Amniotic stem cell (primary cell): ENCODE data around the gene SLIT3.
"Not testable (repeated sequence)": the region's sequence is repeated elsewhere in the genome, so short reads cannot be mapped to it uniquely, and the experiment has no call there.

Experiments
- DNase-seq: peaks from one replicate; lab custom pipeline; 2025; lab: John Stamatoyannopoulos, UW

SLIT3 gene

DNA sequence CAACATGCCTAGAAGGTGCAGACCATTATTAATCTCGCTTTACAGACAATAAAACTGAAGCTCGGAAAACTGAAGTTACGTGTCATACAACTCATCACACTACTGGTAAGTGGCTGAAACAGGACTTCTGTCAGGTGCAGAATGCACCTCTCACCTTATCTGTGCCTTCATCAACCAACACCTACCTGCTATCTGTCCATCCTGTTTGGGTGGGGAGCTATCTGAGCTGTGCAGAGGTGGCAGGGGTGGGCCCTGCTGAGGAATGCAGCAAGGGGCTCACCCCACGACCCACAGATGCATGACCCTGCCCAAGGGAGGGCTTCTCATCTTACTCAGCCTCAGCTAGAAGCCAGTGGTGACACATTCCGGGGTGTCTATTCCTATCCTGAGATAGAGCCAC is 81.6 kb downstream of the SLIT3 start:
- no peak for DNase-seq

DNA sequence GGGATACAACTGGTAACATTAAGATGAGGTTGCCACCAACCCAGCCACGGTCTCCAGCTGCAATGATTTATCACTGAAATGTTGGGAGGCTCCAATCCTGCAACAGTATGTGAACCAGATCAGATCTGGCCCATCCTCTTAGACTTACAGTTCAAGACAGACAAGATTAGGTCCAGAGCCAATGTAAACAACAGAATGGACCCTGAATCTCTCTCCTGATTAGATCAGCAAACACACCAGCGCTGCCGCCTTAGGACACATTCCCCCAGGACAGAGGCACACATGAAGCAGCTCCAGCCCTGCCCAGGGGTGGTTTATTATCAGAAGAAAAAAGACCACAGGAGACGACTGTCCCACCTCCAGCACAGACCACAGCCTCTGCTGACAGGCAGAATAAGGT is 82.1 kb downstream of the SLIT3 start:
- no peak for DNase-seq

DNA sequence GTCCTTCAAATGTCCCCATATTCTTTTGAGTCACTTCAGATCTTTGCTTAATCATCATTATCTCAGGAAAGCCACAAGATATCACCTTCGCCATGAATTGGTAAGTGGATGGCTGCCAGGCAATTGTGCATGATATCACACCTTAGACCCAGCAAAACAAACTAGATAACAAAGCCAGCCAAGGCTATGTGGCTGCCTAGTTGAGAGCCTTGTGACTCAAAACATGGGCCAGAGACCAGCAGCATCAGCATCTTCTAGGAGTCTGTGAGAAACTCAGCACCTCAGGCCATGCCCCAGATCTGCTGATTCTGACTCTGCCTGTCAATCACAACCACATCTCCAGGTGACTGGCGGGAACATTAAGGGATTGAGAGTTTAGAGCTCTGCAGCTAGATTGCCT is 82.8 kb downstream of the SLIT3 start:
- no peak for DNase-seq

DNA sequence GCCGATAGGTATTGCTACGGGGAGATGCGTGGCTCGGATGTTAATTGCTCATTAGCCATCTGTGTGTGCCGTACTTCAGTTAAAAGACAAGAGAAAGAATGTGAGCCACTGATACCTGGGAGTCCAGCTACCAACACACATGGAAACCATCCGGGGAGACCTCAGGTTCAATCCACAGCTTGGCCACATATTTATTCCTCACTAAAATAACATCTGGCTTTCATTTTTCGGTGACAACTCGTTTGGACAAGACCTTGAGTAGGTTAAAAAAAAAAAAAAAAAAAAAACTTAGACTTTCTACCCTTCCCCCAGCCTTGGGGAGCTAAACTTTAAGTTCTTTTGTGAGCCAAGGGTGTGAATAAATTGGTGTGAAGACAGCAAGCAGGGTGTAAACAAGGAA is 84.1 kb downstream of the SLIT3 start:
- no peak for DNase-seq

DNA sequence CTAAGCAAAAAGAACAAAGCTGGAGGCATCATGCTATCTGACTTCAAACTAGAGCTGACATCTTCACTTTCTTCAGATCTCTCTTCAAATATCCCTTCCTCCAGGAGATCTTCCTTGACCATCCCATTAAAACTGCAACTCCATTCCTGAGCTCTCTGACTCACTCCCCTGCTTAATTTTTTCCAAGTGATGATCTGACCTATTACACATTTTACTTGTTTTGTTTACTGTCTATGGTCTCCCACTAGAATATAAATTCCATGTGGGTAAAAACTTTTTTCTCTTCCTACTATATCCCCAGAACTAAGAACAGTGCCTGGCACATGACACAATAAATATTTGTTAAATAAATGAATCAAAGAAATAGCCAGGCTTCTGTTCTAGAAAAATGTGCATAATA is 87.5 kb downstream of the SLIT3 start:
- no peak for DNase-seq

DNA sequence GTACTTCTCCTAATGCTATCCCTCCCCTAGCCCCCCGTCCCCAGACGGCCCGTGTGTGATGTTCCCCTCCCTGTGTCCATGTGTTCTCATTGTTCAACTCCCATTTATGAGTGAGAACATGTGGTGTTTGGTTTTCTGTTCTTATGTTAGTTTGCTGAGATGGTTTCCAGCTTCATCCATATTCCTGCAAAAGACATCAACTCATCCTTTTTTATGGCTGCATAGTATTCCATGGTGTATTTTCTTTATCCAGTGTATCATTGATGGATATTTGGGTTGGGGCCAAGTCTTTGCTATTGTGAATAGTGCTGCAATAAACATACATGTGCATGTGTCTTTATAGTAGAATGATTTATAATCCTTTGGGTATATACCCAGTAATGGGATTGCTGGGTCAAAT is 89.2 kb downstream of the SLIT3 start:
- DNase-seq = not testable (repeated sequence)

DNA sequence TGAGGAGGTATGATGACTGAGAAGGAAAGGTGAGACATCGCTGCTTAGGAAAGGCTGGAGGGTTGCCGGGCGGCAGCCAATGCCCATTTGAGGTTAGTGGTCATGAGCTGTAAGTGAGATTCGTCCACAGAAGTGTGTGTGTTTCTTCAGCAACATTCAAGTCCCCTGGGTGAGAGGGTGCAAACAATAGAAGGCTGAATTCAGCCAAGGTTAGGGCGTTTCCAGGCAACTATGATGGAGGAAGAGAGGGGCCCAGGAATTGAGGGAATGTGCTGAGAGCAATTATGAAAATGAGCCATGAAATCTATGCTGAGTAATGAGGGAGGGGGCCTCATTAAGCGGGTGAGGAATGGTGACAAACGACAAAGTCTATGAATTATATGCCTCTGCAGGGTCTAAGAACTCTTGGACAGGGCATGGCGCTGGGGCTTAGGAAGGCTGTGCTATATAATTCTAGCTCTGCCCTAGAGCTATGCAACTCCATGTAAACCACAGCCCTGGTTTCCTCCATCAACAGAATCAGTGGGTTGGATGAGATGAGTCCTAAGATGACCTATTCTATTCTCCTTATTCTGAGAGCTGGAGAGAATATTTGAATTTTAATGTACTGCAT is 96.0 kb downstream of the SLIT3 start:
- no peak for DNase-seq

DNA sequence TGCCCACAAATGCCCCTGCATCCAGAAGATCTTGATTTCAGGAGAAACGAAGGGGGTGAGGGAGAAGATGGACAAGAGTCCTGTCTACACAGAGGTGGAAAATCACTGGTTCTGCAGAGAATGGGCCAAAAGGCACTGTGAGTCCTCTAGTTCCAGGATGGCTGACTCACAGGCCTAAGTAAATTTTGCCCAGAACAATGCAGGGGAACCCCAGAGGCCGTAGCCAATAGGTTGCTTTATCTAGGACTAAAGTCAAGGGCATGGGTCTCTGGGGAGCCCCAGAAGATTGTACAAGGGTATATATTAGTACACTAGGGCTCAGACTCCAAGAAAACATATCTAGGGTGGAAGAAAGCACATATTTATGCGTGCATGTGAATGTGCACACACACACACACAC is 98.0 kb downstream of the SLIT3 start:
- no peak for DNase-seq

DNA sequence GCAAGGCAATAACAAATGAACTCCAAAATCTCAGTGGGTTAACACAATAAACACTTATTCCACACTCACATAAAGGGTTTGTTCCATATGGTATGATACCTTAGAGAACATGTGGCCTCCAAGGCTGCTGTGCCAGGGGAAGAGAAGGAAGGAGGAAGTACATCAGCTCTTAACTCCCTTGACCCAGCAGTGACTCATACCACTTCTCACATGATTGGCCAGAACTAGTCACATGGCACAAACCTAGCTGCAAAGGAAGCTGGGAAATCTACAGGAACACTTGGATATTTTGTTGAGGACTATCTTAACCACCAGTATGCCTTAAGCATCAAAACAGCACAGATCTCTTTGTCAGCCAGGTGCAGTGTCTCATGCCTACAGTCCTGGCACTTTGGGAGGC is 99.3 kb downstream of the SLIT3 start:
- no peak for DNase-seq

DNA sequence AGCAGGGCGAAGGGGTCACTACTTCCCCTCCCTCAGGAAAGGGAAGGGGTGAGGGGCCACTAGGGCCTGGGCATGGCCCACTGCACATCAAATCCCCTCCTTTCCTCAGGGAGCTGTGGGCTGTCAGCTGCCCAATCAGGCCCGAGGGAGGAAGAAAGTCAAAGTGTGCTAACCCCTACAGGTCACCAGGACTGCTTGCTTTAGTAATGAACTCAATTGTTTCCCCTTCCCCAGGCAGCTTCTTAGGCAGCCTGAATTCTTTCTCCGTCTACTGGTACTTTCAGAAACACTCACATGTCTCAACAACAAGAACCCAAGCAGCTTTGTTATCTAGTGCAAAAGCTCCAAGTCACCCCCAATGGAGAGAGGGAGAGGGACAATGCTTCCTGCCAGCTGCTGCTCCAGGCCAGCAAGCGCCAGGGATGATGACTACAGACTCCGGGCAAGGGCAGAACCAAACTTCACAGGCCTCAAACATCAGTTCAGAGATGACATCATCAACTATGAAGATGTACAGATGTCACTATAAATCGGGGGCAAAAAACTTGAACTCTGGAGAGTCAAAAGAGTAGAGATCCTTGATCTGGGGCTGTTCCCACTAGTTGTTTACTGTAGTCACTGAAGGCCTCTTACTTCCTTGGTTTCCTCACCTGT is 100.7 kb downstream of the SLIT3 start:
- no peak for DNase-seq

DNA sequence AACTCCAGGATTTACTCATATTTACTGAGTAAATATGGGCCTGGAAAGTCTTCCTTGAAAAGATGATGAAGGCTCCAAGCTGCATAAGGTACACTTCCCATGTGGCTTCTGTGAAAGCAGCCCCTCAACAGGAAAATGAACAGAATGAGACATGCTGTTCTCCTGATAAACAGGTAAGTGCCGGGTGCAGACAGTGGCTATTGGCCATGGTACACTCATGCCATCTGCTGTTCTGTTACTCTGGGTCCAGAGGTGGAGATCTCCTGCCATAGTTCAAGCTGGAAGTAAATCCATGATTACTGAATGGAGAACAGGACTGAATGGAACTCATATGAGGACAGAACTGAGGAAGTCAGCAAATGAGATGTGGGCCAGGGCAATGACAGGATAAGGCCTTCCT is 103.6 kb downstream of the SLIT3 start:
- DNase-seq = no peak

DNA sequence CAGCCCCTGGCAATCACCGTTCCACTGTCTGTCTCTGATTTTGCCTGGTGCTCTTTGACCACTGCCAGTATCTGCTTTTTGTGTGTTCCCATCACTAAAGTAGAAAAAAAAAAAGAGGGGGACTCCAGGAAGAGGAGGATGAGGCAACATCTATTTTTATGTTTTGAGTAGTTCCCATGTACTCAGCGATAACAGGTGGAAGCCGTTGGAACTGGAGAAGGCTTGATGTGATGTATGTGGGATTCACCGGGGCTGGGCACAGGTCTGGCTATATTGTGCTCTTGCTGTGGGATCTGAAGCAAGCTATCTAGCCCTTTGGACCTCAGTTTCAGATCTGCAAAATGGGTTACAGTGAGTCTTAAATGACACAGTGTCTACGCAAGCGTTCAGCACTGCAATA is 104.9 kb downstream of the SLIT3 start:
- no peak for DNase-seq

DNA sequence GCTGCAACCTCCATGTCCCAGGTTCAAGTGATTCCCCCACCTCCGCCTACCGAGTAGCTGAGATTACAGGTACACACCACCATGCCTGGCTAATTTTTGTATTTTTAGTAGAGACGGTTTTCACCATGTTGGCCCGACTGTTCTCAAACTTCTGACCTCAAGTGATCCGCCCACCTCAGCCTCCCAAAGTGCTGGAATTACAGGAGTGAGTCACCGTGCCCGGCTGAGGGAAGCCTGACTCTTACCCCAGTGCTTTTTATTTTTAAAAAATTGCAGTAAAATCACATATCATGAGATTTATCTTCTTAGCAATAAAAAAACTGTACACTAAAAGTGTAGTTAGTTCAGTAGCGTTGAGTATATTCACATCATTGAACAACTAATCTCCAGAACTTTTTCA is 105.3 kb downstream of the SLIT3 start:
- DNase-seq = no peak

DNA sequence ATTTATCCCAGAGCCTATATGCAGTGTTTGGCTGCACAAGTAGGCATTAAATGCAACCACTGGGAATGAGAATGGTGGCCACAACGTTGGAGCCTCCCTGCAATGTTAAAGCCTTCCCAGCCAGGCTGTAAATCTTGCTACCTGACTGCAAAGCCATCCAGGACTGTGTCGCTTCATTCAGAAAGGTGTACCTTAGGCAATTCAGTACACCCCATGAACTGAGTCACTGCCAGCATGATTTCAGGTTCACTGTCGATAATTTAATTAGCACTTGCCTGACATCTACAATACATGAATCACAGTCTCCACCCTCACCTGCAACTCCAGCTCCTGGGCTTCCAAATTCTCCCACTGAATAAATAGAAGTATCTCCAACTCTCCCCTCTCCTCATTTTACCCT is 108.4 kb downstream of the SLIT3 start:
- DNase-seq = no peak

DNA sequence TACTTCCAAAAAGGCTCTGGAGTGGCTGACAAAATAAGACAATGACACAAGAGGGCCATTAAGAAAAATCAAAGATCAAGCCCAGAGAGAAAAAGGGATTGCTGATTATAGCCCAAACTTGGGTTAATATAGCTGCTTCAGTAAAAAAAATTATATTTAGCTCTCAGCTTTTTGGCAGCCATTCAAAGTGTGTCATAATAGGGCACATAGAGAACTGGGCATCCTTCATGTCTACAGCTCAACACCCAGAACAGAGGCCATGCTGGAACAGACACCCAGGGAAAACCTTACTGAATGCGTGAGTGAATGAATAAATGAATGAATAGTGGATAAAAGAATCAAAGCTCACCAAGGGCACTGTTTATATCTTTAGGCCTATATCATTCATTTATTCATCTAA is 110.1 kb downstream of the SLIT3 start:
- DNase-seq = no peak

DNA sequence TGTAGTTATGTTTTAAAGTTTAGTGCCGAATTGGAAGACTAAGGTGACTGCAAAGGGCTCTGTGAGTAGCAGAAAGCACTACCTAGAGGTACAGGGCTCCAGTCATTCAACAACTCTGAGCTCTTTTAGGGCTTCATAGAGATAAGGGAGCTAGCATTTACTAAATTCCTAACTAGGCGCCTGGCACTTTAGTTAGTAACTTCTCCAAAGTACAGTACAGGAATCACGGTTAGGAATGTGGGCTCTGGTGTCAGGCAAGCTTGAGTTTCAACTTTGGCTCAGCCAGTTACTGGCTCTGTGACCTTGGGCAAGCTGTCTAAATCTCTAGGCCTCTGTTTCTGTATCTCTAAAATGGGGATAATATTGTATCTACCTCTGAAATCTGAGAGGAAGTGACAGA is 115.3 kb downstream of the SLIT3 start:
- DNase-seq = no peak

DNA sequence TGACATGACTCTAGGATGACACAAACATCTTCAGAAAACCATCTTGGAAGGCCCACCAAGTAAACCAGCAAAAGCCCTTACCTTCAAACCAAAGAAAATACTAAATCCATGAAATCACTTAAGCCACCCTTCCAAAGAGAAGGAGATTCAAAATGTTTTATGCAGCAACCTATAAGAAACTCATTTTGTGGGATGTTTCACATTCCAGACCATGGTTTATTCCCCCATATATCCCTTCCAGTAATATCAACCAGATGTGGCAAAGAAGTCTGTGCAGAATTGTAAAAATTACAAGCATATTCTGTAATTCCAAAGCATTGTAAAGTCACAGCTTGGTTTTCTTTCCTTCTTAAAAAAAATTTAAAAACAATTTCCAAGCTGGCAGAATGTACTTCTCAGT is 117.4 kb downstream of the SLIT3 start:
- DNase-seq = no peak

DNA sequence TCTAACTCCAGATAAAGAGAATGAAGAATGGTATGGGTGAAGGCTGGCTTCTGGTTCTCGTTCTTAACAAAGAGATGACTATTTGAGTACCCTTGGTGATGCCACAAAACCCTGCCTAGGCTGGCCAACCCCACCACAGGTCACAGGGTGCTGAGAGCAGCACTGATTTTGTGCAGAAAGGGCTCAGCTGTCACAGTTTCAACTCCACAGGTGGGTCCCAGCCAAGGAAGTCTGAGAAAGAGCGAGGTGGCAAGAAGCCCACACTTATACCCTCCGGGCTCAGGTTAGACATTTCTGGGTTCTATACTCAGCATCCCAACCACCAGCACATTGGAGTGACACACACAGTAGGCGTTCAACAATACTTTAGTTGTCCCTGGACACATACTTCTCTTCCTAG is 118.1 kb downstream of the SLIT3 start:
- DNase-seq = no peak

DNA sequence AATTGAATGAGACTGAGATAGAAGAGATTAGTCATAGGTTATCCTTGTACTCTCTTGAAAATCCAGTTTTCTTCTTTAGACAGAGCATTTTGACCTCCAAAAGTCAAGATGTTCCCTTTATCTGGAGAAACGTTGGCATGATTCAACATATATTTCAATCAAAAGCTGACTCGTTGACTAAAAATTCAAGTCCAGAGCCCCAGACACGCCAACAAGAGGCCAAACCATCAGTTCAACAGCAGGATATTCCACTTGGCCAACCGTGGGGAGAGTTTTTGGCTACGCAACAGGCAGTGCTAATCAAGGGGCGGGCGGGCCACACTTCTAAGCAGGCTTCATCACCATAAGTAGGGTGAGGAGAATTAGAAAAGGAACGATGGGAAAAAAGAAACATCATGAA is 119.1 kb downstream of the SLIT3 start:
- no peak for DNase-seq

DNA sequence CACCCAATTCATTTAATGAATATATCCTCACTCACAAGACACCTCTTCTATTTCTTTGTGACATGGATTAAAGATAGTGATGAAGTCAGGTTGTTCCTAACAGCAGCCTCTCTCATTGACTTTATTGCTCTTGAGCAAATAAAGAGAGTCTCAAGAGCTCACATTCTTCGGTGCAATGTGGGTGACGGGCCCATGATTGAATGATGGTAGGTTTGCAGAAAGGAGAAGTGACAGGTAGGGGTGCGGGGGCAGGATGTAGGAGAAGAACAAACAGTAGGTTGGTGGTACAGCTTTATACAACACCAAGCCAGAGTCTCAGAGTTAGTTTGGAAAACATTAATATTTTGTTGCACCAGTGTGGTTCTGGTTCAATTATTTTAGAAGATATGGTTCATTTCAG is 122.2 kb downstream of the SLIT3 start:
- no peak for DNase-seq

DNA sequence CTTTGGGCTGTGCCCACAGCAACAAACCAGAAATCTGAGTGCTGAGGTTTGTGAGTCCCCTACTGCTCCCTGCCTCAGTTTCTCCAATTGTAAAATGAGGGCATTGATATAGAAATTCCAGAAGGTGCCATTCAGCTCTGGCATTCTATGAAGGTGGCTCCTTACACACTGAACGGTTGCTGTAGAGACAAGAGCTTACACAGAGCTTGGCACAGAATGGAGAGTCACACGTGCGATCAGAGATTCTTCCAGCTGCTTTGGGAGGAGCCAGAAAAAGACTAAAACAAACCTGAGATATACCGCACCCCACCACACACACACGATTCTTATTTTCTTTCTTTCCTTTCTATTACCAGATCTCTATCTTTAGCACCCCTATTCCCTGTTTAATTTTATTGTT is 122.7 kb downstream of the SLIT3 start:
- DNase-seq = no peak

DNA sequence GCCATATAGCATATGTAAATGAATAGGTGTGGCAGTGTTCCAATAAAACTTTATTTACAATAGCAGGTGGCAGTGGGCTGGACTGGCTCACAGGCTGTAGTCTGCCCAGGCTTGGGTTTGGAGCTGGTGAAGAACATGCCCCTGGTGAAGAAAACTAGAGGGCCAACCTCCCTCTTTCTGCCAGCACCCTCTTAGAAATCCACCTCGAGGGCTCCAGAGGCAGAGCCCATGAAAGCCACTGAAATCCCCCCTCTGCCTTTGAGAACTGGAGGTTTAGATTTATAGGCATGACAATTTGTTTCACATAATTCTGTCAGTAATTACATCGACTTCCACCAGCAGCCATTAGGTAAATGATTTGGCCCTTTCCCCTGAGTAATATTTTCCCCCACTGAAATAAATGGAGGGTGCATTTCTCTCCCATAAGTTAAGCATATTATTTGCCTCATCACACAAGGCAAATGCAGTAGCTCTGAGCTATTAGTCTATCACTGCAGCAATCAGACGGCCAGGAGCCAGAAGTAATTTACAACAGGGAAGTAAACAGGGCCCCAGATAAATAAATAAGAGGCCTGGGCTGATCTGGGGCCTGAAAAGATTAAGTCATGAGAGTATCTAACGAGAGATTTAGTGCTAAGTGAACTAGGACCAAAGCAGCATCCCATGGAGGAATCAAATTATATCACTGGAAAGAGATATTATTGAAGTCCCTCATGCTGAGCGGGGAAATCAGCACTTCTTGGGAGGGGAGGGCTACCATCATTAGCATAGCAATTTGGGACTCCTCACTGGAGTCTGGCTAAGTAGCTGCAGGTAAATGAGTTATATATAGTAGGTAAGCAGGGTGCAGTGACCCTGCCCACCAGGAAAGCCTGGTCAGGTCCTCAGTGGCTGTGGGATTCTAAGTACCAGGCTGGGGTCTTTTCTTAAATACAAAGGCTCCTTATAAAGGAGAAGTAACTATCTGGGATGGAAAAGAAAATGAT is 123.9 kb downstream of the SLIT3 start:
- DNase-seq = no peak

DNA sequence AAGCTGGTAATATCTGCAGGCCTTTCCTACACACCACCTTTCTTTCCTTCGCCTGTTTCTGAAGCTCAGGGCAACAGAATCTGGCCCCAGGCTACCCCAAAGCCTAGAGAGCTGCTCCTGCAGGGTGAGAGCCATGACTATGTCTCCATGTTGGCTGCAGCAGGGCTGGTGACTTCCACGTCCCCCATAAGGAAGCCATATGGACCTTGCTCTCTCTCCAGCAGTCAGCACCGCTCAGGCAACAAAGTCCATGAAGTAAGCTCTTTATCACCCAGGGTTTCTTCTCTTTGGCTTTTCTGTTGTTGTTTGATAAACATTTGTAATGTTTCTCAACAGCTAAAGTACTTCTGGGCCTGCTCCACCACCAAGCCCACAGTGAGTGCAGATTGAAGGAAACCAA is 125.2 kb downstream of the SLIT3 start:
- no peak for DNase-seq
